ENCODE results near the gene YIPF5.

YIPF5 gene

DNA sequence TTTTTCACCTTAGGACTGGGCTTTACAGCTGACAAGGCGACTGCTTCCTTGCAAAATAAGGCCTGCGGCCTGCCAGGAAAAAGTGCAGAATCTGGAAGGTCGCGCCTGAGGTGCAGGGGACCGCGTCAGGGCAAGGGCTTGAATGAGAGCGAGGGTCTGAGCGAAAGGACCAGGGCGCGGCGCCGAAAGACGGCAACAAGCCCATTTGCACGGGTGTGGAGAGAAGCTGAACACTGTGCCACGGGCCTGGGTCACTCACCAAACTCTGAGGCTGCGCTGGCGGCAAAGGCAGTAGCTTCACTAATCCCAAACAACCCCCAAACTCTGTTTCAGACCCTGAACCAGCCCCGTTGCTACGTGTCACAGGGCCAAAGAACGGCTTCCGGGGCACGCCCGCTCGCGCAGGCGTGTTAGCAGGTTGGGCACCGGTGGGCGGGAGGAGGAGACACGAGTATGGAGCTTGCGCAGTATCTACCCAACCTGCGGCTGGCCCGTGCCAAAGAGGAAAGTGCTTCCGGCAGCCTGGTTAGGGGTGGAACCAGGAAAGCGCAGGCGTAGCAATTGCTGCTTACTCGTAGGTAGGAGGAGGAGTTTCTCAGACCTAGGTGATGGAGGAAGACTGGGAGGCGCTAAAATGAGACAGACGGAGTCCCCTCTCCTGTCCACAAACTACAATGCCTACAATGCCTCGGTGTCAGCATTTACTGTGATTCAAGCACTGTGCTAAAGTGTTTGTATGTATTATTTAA lies at the start of gene YIPF5, which contains the start of gene KCTD16:
TSS of gene YIPF5 (minus strand) at position 384 of the 749 bp plus-strand sequence. CDS start 704 bp downstream, outside the sequence.
TSS of gene KCTD16 (plus strand) at position 598 of the 749 bp plus-strand sequence.
- peak; percentile 95 for DNase-seq

DNA sequence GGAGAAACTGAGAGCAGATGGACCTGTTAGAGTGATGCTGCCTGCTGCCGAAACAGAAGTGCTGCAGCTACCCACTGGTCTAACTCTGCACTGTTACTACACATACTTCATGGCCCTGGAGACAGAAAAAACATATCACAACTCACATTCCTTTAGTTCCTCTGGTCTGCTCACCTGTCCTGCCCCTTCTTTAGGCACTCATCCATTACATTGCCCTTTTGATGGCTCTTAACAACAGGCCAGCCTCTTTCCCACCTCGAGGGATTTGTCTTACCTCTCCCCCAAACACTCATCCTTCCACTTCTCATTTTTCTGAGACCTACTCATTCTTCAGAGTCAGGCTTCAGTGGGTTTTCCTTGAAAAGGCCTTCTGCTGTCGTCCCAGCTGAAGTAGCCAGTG lies 49.4 kb upstream of the YIPF5 start:
- DNase-seq = no peak

DNA sequence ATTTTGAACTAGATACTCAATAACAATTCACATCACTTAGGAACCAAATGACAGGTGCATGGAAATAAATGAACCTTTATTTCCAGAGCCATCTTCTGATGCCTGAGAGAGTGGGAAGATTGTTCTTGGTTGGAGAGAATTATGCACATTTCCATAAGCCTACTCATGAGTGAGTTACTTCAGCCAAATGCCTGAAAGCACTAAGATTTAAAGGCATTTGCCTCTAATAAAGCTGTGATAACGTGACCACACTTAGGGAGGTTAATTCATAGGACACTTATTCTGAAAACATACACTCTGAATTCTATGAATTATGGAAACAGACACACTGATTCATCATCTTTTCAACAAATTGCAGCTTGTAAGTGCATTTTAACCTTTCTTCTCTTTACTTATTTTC lies 40.2 kb upstream of the YIPF5 start:
- DNase-seq = no peak

- no peak for DNase-seq
Measured at GRCh38 chr5:144209361-144209760, 38.9 kb upstream of the YIPF5 start.

GRCh38 chr5:144207875-144208444 lies 37.5 kb upstream of the YIPF5 start:
- DNase-seq = peak; percentile 15

- DNase-seq = no peak
Measured at GRCh38 chr5:144206141-144206540, 35.7 kb upstream of the YIPF5 start.

DNA sequence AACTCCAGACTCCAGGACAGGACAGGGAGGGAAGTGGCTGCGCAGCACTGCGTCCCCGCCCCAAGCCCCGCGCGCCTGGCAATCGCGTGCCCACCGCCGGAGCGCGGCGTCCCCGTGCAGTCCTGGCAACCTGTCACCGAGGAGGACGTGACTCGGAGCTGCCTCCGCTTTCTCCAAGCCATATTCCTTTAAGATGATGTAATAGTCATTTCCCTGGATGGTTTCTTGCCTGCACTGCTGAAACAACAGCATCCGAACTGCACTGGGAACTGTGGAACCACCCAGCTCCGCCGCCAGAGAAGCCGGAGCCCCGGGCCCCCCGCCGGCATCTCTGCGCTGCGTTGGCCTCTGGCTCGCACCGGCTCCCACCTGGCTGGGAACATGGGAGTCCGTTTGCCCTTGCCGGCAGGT lies 34.7 kb upstream of the YIPF5 start:
- DNase-seq = no peak

DNA sequence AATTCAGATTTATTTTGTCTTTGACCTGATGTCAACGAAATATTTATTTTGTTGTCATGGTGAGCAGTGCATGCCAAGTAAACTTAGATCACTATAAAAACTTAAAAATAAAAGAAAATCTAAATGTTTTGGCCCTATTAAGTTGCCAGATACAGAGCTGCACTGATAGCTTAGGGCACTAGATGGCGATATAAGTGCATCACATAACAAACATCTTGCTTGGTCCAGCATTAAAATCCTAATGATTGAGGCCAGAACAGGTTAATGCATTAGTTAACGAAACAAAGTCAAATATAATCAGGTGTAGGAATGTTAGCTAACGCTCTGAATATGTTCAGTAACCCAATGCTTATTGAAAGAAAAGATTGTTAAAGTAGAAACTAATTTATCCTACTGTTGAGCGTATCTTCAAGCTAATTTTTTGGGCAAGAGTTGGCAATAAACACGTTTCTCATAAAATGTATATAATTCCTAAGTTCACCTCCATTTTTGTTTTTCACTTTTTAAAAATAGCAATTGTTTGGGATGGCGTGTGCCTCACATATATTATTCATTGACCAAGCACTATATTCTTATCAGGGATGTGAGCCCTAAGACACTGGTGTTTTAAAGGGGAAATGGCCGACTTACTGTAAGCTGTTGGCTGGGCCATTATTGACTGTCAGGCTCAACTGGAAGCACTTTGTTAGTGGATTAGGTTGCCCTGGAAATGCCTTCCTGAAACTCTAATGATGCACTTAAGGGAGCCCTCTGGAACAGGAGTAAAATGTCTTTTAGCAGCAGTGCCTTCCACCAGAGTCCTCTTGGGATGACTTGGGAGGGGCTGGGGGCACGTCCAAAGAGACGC lies 33.5 kb upstream of the YIPF5 start:
- DNase-seq = peak; percentile 67

DNA sequence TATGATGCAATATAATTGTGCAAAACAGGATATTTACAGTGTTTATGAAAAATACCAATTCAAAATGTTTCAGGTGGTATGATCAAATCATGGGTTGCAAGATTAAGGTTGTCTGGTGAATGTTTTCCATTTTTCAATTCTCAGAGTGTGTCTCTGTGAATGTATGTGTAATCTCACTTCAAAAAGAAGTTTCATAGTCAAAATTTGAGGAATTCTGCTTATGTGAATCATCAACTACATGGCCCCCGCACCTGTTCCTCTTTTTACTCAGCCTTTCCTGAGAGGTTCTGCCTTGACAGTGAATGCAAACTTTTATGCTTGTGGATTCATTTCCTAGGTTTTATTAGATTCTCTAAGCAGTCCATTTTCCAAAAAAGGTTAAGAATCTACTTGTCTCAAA lies 32.3 kb upstream of the YIPF5 start:
- DNase-seq = no peak

DNA sequence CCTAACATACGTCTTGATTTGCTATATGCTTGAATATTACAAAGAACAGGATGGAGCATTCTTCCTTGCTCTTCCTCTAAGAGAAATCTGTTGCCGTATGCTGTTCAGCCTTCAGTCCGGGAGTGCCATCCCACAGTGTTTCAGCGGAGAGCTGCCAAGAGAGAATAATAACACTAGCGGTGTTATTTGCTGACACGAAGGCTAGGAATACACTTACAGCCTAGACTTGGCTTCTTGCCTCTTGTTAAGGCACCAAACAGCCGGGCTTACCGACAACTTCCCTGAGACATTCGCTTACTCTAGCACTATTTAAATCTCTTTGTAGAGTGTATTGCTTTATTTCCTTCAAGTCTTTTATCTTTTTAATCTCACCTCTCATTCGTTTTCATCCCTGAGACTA lies 31.6 kb upstream of the YIPF5 start:
- DNase-seq = no peak

DNA sequence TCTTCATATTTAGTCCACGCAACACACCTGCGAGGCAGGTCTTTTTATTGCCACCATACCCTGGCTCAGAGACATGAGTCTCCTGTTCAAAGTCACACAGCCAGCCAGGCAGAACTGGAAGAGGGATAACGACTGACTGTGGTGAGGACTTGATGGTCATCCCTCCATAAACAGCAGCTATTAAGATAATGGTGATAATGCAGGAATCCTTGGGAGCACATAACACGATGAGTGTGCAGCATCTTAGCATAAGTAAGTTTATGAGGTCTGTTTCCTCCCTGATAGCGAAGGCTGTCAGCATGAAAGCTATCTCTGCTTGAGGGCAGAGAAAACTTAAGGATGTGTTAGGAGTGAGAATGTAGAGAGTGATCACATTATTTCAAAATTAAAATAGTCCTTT lies 31.1 kb upstream of the YIPF5 start:
- DNase-seq = no peak

GRCh38 chr5:144198386-144198785 lies 27.9 kb upstream of the YIPF5 start:
- DNase-seq = no peak

DNA sequence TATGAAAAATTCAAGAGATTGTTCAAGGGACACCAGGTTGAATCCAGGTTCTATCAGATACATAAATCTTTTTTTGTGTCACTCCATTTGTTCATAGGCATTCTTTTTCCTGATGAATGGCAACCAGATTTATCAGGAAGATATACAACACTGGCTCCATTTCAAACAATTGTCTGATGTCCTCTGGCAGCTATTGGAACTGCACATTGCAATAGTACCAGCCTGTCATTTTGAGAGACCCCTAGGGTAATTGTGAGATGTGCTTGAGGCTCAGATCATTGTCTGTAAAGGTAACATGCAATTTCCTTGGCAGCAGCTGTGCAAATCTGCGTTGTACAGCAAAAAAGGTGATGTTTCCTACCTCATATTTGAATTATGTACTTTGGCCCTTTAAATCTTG lies 26.2 kb upstream of the YIPF5 start:
- DNase-seq = no peak

- no peak for DNase-seq
Measured at GRCh38 chr5:144195448-144195847, 25.0 kb upstream of the YIPF5 start.

- no peak for DNase-seq
Measured at GRCh38 chr5:144194144-144194543, 23.7 kb upstream of the YIPF5 start.

DNA sequence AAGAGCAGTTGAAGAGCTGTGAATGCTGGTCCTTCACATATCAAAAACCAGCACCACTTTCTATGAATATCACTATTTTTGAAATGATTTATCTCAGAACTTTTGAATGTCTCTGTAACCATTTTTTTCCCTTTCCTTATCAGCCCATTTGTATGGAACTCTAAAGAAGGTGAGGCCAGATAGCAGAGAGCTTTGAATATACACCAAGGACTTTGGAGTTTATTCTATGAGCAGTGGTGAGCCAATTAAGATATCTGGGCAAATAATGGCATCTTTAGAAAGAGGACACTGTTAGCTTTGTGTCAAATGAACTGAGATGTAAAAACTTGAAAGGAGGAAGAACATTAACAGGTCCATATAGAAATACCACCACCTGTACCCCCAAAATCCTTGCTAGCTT lies 22.2 kb upstream of the YIPF5 start:
- DNase-seq = no peak

DNA sequence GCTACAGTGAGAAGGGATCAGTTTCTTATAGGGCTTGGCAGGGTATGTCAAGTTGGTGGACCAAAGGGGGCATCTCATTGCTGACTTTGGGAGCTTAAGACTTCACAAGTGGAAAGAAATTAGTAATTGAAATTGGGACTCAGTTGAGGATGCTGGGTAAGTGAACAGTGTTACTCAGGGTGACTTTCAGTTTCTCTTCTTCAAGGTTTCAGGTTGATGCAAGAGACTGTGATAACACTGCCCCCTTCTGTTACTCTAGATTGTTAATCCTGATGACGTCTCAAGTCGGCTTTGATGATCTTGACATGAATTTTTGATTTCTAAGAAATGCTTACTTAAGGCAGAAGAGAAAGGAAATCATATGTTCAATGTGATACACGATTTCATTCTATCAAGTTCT lies 21.5 kb upstream of the YIPF5 start:
- peak; percentile 32 for DNase-seq

- no peak for DNase-seq
Measured at GRCh38 chr5:144191531-144191930, 21.1 kb upstream of the YIPF5 start.

DNA sequence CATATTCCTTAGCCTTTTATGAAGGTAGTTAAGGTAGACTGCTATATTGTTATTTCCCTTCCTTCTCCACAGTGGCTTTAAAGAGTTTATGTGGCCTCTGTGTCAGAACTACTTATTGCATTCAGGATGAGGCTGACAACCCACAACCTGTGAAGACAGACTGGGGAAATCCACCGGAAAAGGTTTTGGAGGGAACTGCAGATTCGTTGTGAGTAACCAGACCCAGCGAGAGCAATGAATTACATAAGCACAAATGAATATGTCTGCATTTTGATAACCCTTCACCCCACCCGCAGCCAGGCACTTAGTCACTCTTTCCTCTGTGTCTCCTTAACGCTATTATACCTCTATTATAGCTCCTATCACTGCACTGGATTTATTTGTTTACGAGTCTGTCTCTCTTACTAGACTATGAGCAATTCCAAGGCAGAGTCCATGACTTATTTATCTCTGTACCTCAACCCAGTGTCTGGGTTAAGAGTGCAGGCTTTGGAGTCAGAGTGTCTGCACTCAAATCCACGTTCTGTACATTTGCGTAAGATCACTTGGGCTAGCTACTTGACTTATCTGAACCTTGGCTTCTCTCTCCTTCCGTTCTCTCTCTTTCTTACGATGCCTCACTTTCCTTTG lies 19.5 kb upstream of the YIPF5 start:
- DNase-seq = no peak

DNA sequence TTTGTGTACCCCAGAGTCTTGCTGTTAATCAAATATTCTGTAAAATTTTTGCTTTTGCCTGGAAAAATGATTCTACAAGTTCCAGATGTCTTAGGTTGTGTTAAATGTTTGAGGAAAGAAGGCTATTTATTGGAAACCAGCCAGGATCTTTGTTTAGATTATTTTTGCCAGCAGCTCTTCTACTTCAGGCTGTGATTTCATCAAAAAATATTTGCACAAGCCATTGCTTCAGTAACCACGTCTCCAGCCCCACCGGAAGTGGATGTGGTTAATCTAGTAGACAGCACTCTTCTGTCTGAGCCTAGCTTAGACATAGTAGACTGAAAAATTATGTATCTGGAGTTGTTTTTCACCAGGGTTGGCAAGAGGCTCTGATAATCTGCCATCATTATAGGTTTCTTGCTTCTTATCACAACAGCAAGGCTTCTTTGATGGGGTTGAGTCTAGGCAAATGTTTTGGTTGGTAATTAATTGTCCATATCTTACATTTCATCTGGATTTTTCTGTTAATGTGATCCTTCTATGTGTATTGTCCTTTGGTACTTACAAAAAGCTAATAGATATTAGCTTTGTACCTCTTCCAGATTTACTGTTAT lies 17.3 kb upstream of the YIPF5 start:
- no peak for DNase-seq

DNA sequence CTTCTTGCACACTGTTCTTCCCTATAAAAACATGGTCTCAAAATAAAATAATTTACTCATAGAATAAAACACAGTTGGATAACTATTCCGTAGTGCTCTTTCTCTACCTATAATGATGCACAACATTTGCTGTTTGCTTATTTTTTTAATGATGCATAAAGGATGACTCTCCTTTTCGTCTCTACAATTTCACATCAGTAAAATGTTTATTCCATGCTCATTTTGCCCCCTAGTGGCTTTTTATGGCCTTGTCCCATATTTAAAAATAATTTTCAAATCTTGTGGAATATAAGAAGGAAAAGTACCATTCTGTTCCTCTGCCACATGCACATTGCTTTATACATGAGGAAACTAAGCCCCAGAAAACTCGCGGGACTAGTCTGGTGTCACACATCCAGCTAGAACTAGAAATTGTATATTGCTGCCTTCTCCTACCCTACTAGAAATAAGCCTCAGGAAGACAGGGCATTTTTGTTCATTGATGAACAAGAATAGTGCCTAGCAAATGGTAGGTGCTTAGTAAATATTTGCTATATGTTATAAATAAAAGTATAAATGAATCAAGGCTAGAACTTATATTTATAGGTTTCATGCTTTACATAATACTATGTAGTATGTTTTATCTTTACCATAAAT lies 12.9 kb upstream of the YIPF5 start:
- DNase-seq = peak; percentile 14

- DNase-seq = no peak
Measured at GRCh38 chr5:144179226-144179625, 8.8 kb upstream of the YIPF5 start.
